DMS53 treated with DMSO at 0.1 percent for 48 hours (cell line): ENCODE data around the gene COMP.
"Not testable (repeated sequence)": the region's sequence is repeated elsewhere in the genome, so short reads cannot be mapped to it uniquely, and the experiment has no call there.

ENCODE experiments used
- DNase-seq: peaks from one replicate; lab custom pipeline; 2025; ENCODE audit not compliant: unreplicated experiment; lab: John Stamatoyannopoulos, UW

COMP gene

DNA sequence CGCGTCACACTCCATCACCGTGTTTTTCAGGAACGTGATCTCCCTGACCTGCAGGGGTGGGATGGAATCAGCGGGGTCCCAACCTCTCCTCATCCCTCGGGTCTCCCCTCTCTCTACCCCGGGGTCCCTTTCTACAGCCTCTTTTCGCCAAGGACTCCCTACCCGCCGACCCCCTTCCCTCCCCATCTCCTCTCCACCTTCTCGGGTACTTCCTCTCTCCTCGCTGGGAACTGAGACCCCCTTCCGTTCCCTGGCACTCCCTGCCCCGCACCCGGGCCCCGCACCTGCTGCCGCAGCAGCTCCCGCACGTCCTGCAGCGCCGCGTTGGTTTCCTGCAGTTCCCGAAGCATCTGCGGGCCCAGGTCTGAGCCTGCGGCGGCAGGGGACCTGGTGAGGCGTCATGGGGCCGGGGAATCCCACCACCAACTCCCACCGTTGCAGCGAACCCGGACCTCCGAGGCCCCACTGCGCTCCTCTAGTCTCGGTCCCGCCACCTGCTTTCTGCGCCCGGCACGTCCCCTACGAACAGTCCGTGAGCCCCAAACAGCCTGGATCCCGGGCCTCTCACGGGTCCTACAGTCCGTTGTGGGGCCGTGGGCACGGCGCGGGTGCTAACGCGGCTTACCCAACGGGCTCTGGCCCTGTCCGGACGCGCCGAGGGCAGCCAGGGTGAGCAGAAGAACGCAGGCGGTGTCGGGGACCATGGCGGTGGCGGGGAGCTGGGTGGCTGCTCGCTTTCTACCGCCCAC, at the start of gene COMP:
Gene COMP, minus strand, starts transcription at position 740 of the 749 bp plus-strand sequence. Its CDS starts 36 bp downstream, at position 704.
- DNase-seq = no peak

DNA sequence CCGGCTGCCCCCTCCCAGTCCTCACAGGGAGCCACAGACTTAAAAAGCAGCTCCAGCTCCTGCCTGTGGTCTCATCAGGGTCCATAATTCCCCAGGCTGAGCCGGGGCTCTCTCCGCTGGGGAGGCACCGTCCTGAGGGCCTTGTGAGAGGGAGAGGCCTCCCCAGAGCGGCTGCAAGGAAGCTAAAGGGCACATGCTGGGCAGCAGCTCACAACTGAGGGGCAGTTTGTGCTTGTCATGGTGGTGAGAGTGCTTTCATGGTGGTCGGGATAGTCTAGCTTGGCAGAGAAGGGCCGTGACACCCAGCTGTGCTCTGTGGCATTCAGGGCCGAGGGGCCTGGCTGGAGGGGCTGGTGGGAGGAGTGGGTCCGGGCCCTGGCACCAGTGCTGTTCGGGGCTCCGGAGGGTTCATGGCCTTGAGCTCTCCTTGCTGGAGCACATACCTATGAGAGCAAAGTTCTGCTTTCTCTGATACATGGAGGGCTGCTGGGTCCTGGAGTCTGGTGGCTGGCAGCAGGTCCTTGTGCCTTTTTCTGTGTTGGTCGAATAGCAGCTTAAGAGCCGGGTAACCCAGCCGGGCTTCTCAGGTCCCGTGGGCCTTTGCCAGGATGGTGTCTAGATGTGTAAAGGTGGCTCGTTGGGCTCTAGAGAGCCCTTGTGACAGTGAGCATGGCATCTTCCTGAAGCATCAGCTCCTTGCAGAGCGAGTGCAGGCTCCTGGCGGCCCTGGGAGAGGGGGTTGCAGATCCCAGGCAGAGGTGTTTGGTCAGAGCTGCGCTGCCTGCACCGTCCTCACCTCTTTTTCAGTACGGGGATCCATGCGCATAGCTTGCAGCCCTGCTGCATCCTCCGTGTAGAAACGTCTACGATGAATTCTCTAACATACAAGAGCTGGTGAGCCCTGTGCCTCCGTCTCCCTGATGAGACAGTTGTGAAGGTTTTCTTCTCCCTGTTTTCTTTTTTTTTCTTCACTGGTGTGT, 49.5 kb upstream of the COMP start:
- DNase-seq = no peak

DNA sequence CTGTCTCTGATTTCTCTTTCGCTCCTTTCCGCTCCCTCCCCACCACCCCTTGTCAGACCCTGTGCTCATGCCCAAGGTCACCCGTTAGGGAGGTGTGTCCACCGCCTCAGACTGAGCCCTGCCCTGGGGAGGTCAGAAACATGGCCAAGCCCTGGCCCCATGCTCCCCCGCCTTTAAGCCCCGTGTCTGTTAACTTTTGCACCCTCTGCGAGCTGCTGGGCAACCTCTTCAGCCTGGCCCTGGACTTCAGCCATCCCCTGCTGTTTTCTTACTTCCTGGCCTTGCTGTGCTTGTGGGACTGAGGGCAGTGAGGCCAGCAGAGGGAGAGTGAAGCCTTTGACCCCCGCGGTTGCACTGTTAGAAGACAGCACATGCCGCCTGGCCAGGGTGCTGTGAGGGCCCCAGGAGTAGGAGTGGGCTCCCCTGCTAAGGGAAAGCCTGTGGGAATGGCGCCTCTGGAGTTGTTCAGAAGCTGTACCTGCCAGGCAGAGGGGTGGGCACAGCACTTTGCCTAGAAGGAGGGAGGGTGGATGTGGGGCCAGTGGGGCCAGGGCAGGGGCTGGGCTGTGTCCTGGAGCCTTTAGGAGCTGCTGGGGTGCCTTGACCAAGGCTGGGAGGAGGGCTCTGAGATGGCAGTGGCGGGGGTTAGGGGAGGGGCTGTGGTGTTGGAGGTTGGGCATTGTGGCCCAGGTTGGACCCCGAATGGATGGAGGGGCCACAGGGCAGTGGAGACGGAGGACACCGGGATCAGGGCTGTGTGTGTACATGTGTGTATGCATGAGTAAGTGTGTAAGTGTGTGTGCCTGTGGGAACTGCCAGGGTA, 48.6 kb upstream of the COMP start:
- no peak for DNase-seq

DNA sequence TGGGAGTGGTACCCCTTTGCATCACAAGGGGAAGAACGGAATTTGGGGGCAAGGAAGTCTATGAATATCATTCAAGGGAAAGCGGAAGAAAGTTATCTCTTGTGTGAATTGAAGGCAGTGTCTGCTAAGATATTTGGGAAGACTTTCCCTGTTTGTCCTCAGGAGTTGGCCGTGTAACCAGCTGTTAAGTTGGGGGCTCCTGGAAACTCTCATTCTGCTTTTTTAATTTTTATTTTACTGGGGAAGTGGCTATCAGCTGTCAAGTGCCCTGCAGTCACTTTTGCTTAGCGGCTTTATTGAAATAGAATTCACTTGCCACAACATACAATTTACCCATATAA, 43.5 kb upstream of the COMP start:
- DNase-seq = no peak

DNA sequence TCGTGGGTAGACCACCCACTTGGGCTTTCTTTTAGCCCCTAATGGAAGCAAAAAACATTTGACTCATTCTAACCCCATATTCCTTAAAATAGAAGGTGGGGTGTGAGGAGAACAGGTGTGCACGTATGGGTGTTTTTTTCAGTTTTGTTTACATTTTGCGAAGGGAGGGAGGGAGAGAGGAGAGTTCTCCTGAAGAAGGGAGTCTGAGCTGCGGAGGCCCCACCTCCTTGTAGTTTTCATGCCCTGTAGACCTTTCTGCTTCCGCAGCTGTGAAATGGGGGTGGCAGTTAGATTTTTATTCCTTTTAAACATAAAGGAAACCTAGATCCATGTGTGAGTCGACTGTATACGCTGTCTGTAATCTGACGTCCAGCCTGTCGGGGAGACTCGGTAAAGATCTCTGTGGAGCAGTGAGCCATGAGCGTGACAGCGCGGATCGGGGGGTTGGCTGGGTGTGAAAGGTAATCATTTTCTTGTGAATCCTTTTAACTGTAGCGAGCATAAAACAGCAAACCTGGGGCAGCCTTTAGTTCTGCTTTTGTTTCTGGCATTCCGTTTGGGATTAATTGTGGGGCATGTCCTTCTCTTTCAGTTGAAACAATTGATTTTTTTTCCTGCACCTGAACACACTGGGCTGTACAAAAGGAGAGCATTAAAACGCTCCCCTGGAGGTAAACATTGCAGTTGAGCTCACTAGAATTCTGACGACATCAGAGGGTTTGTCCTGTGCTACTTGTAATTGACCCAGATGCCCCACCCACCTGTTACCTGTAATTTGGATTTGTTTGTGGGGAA, 42.9 kb upstream of the COMP start:
- peak; percentile 48 for DNase-seq

DNA sequence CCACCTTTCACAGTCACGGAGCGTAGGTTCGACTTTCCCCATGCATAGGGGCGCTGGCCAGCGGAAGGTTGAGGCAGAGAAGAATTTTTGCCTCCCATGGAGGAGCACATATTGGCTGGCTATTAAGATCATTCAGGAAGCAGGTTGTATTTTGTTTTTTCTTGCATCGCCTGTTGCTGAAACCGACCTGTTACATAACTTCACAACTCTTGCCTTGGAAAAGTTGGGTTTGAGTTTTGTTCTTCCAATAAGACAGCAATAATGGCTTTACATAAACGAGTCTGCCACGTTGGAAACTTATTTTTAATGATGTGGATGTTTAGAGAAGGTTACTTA, 42.0 kb upstream of the COMP start:
- no peak for DNase-seq

DNA sequence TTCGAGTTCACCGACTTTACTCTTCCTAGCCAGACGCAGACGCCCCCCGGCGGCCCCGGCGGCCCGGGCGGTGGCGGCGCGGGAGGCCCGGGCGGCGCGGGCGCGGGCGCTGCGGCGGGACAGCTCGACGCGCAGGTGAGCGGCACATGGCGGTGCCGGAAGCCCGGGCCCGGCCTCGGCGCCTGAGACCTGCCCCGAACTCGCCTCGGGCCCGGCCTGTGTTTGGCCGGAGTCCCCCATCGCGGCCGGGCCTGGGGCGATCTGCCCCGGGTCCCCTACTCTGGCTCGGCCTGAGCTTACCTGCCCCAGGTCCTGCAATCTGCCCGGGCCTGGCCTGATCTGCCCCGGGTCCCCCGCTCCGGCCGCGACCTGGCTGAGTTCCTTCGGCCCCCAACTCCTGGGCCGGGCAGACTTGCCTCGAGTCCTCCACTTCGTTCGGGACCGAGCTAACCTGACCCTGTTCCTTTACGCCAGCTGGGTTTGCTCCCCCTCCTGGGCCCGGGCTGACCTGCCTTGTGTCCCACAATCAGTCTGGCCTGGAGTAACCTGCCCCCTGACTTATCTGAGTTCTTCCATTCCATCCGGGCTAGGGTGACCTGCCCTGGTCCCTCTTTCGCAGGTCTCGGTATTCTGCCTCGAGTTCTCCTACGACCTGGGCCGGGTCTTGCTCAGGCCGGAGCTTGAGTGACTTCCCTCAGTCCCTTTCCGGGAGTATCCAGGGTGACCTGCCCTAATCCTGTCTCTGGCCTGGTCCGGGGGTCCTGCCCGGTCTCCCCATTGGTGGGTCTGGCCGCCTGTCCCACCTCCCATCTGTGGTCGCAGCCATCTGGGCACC, 41.4 kb upstream of the COMP start:
- no peak for DNase-seq

DNA sequence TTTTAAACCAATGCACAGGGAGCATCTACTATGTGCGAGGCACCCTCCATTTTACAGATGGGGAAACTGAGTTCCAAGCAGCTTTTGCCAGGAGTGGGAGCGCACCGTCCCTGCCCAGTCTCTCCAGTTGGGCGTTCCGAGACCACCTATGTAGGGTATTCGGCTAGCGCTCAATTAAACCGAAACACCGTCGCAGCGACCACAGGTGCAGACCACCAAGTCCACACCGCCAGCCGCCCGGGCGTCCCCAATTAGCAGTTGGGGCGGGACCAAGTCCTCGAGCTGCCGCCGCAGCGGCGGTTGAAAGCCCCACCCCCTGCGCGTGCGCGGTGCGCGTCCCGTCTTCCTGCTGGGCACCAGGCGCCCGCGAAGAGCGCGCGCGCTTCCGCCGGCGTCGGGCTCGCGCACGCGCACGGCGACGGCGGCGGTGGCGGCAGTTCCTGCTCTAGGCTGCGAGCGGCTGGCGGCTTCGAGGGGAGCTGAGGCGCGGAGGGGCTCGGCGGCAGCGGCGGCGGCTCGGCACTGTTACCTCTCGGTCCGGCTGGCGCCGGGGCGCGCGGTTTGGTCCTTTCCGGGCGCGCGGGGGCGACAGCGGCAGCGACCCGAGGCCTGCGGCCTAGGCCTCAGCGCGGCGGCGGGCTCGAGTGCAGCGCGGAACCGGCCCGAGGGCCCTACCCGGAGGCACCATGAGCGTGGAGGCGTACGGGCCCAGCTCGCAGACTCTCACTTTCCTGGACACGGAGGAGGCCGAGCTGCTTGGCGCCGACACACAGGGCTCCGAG, 40.6 kb upstream of the COMP start, which contains the start of gene UPF1:
Gene UPF1, plus strand, starts transcription at position 436 of the 782 bp plus-strand sequence. Its CDS starts 251 bp downstream, at position 687.
- peak; percentile 57 for DNase-seq

DNA sequence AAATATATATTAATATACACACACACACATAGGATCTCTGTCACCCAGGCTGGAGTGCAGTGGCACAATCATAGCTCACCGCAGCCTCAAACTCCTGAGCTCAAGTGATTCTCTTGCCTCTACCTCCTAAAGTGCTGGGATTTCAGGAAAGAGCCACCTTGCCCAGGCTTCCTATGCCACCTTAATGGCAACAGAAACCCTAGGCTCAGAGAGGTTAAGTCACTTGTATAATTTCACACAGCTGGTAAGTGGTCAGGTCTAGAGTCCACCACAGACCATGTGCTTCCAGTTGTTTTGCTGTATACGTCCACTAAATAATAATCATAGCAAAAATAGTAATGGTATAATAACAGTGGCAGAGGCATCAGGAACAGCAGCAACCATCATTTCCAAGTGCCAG, 39.4 kb upstream of the COMP start:
- DNase-seq = no peak

DNA sequence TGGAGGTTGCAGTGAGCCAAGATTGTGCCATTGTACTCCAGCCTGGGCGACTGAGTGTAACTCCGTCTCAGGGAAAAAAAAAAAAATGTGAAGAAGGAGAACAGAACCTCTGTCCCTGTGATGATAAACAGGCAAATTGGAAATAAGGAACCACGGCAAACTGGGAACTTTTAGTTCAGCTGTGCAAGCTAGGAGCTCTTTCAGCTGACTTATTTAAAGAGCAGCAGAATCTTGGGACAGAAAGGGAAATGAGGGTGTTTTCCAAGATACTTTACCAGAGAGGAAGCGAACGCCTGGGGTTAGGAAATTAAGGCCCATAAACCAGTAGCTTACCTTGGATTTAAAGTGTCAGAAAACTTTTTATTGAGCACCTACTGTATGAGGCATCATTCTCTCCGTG, 37.7 kb upstream of the COMP start:
- DNase-seq = no peak

DNA sequence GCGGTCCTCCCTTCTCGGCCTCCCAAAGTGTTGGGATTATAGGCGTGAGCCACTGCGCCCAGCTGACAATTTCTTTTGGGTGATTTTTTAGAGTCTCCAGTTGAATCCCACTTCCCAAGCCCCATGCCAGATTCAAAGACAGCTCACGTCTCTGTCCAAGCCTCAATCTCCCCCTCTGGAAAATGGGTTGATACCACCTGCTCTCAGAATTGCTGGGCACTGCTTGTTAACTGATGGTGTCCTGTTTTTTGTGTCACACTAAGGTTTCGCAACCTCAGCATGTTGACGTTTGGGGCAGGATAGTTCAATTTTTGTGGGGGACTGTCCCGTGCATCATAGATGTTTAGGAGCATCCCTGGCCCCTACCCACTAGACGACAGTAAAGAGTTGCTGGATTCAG, 26.5 kb upstream of the COMP start:
- no peak for DNase-seq

DNA sequence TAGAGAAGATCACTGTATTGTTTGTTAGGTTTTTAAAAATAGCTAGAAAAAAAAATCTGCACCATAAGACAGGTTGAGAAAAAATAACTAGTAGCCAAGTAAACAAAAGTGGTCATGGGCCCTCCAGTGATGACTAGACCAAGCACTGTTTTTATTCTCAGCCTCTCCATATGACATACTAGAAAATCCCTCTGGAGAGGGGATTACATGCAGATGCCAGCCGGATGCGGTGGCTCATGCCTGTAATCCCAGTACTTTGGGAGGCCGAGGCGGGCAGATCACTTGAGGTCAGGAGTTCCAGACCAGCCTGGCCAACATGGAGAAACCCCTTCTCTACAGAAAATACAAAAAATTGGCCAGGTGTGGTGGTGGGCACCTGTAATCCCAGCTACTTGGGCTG, 25.5 kb upstream of the COMP start:
- not testable (repeated sequence) for DNase-seq

DNA sequence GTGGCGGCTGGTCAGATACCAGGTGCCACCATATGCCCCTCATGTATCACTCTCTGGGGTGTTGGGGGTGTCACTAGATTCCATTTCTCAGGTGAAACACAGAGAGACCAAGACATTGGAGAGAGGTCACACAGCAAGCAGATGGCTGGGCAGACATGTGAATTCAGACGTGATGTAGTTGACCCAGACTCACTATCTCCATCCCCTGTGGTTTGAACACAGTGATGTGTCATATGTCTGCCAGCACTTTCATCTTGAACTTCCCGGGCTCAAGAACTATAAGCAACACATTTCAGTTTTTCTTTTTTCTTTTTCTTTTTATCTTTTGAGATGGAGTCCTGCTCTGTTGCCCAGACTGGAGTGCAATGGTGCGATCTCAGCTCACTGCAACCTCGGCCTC, 24.6 kb upstream of the COMP start:
- DNase-seq = no peak

DNA sequence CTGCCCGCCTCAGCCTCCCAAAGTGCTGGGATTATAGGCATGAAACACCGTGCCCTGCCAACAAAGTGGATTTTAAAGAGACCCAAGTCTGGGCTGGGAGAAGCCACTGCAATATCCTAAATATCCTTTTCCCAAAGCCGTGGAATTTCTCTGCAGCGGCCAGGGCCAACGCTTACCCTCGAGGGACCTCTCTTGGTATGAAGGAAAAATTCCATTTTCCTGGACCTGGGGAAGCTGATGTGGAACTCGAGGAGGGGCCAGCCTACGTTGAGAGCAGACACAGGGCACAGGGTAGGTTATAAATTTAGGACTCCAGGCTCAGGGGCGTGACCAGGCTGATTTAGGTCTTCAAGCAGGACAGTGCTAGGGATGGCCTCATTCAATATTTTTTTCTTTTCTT, 23.0 kb upstream of the COMP start:
- no peak for DNase-seq

DNA sequence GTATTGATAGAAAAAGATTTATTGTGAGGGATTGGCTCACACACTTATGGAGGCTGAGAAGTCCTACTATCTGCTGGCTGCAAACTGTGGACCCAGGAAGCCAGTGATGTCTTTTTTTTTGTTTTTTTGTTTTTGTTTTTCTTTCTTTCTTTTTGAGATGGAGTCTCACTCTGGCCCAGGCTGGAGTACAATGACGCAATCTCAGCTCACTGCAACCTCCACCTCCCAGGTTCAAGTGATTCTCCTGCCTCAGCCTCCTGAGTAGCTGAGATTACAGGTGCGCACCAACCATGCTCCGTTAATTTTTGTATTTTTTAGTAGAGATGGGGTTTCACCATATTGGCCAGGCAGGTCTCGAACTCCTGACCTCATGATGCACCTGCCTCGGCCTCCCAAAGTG, 20.5 kb upstream of the COMP start:
- DNase-seq = not testable (repeated sequence)

DNA sequence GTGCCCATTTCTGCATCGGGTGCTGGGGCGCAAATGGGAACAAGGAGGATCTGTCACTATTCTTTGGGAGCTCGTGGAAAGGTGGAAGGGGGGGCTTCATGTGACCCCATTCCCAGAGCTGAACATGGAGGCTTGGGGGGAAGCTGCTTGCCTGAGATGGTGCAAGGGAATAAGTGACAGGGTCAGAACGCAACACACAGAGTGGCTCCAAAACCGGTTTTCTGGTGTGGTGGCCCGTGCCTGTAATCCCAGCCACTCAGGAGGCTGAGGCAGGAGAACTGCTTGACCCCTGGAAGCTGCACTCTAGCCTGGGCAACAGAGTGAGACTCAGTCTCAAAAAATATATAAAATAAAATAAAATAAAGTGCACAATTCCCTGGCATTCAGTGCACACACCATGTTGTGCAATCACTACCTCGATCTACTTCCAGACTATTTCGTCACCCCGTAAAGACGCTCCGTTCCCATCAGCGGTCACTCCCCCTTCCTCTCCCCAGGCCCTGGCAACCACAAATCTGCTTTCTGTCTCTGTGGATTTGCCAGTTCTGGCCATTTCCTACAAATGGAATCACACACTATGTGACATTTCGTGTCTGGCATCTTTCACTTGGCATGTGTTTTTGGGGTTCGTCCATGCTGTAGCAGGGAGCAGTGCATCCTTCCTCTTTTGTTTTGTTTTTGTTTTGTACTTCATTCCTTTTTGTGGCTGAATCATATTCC, 18.2 kb upstream of the COMP start:
- DNase-seq = no peak

DNA sequence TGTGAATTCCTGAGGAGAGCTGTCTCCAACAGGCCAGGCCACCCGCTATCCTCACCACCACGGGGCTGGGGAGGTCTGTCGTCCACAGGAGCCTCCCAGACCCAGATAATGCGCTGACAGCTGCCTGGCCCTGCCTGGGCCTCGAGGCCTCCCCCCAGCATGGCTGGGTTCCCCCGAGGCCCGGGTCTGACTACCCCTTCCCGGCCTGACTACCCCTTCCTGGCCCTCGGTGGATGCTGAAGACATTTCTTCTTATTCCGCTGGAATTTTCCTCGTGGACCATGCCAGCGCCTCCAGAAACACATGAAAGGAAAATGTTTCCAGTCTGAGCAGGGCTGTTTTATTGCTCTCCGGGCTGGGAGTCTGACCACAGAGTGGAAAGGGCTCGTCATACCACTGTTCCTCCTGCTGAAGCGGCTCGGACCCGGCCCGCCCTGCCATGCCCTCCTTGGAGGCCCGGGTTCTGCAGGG, 16.8 kb upstream of the COMP start:
- no peak for DNase-seq

DNA sequence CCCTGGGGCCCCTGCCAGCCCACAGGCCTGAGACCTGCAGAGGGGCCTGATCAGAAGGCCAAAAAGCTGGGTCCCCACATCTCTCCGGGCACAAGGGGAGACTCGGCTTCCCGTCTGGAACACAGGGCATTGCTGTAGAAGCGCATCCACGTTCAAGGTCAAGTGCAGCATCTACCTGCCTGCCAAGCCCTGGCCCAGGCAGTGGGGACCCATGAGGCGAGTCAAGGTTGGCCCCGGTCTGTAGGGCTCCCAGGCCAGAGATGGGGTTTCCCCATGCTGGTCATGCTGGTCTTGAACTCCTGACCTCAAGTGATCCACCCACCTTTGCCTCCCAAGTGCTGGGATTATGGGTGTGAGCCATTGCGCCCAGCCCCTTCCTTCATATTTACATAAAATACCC, 13.5 kb upstream of the COMP start:
- DNase-seq = no peak
